Naive B cell (primary cell): ENCODE measurements around the gene MOB3B. TPM values are rescaled to one million over a fixed set of nuclear protein-coding genes. Genes with fewer than 3 reads are reported as not detected.

Experiments
- ATAC-seq, 2 donors: fragments of 150-1000 bp; cut with Tn5 transposase; 2 replicates each; pipeline ENCODE4 v1.10.0; 2021; ENCODE audit warnings: low read depth in 2 of 2, mild to moderate bottlenecking in 2 of 2, moderate library complexity in 2 of 2
- DNase-seq: peaks from one replicate; pipeline ENCODE4 v3.0.0; 2022
- H3K27ac Mint-ChIP-seq, 6 donors: one replicate each; pipeline ENCODE4 v1.8.0; 2020 to 2022; ENCODE audit warnings: mild to moderate bottlenecking in 6 of 6, mixed read lengths in 6 of 6, moderate library complexity in 5 of 6, inconsistent platforms in 2 of 6
- H3K27me3 Mint-ChIP-seq, 3 donors: one replicate each; pipeline ENCODE4 v1.8.0; 2021 to 2022; ENCODE audit warnings: mixed read lengths in 3 of 3, mild to moderate bottlenecking in 1 of 3
- H3K36me3 Mint-ChIP-seq, 2 donors: one replicate each; pipeline ENCODE4 v1.8.0; 2020 to 2022; ENCODE audit warnings: mixed read lengths in 2 of 2, inconsistent platforms in 1 of 2, mild to moderate bottlenecking in 1 of 2
- H3K4me1 Mint-ChIP-seq, 3 donors: one replicate each; pipeline ENCODE4 v1.8.0; 2020 to 2022; ENCODE audit warnings: mixed read lengths in 3 of 3, inconsistent platforms in 1 of 3, mild to moderate bottlenecking in 1 of 3, moderate library complexity in 1 of 3
- H3K4me3 Mint-ChIP-seq, 8 donors: one replicate each; pipeline ENCODE4 v1.8.0; 2020 to 2022; ENCODE audit warnings: mild to moderate bottlenecking in 8 of 8, mixed read lengths in 8 of 8, moderate library complexity in 8 of 8, inconsistent platforms in 2 of 8
- H3K9me3 Mint-ChIP-seq, 7 donors: one replicate each; pipeline ENCODE4 v1.8.0; 2020 to 2022; ENCODE audit warnings: mixed read lengths in 7 of 7, mild to moderate bottlenecking in 5 of 7, inconsistent platforms in 2 of 7, moderate library complexity in 1 of 7
- polyA plus RNA-seq, 6 donors: library from polyadenylated mRNA; unstranded; fragments of 300-500 nt; fragmentation: Illumina TruSeq; gene quantifications; one replicate each; pipeline ENCODE4 v1.2.3, GENCODE V29; 2021; ENCODE audit warnings: low read depth in 6 of 6

The MOB3B gene
- polyA plus RNA-seq, 6 donors from 2014 or later = 9.5 to 19.8 (median 15.7) TPM

GRCh38 chr9:27561685-27562084 is 32.1 kb upstream of the MOB3B start:
- Mint-ChIP-seq H3K36me3 (peaks cover 4 to 7% of the 10 kb centered on the region in 2 donors), H3K9me3 (no peaks in the 10 kb centered on the region), H3K27me3 (no peaks in the 10 kb centered on the region), H3K27ac (peak overlapping the region in 2 of 6 donors; percentile 11 to 13), H3K4me3 (no peak overlapping the region), H3K4me1 (peaks cover 12 to 30% (median 15%) of the 10 kb centered on the region in 3 donors)
- ATAC-seq (peak in 1 of 2 donors; percentile 30), DNase-seq (no peak)

GRCh38 chr9:27560457-27560856 is 30.8 kb upstream of the MOB3B start:
- Mint-ChIP-seq H3K4me3 (no peak overlapping the region), H3K27me3 (no peaks in the 10 kb centered on the region), H3K36me3 (peaks cover 4 to 7% of the 10 kb centered on the region in 2 donors), H3K4me1 (peaks cover 12 to 27% (median 15%) of the 10 kb centered on the region in 3 donors), H3K27ac (no peak overlapping the region), H3K9me3 (no peaks in the 10 kb centered on the region)
- ATAC-seq (no peak), DNase-seq (no peak)

GRCh38 chr9:27558307-27558706 is 28.7 kb upstream of the MOB3B start:
- Mint-ChIP-seq H3K9me3 (no peaks in the 10 kb centered on the region), H3K27me3 (no peaks in the 10 kb centered on the region), H3K4me1 (peaks cover 4 to 8% (median 6%) of the 10 kb centered on the region in 3 donors), H3K4me3 (no peak overlapping the region), H3K36me3 (peaks cover 15 to 17% of the 10 kb centered on the region in 2 donors), H3K27ac (no peak overlapping the region)
- DNase-seq (no peak), ATAC-seq (no peak)

- no peak for DNase-seq
- no peak overlapping the region for H3K27ac Mint-ChIP-seq
- peaks cover 14 to 24% of the 10 kb centered on the region in 2 donors for H3K36me3 Mint-ChIP-seq
- H3K9me3 Mint-ChIP-seq = no peaks in the 10 kb centered on the region
- no peak overlapping the region for H3K4me3 Mint-ChIP-seq
- ATAC-seq = no peak
- H3K4me1 Mint-ChIP-seq = peaks cover under 1 to 2% (median 1%) of the 10 kb centered on the region in 3 donors
- no peaks in the 10 kb centered on the region for H3K27me3 Mint-ChIP-seq
Observed at GRCh38 chr9:27556470-27556869, 26.9 kb upstream of the MOB3B start.

GRCh38 chr9:27554712-27555111 is 25.1 kb upstream of the MOB3B start:
- Mint-ChIP-seq H3K9me3 (no peaks in the 10 kb centered on the region), H3K27me3 (no peaks in the 10 kb centered on the region), H3K4me3 (no peak overlapping the region), H3K4me1 (no peaks in the 10 kb centered on the region), H3K27ac (no peak overlapping the region), H3K36me3 (peaks cover 12 to 22% of the 10 kb centered on the region in 2 donors)
- ATAC-seq (no peak), DNase-seq (no peak)

- ATAC-seq = no peak
- Mint-ChIP-seq H3K27ac (no peak overlapping the region), H3K4me1 (no peaks in the 10 kb centered on the region), H3K9me3 (no peaks in the 10 kb centered on the region), H3K36me3 (peaks cover 16 to 24% of the 10 kb centered on the region in 2 donors), H3K27me3 (no peaks in the 10 kb centered on the region), H3K4me3 (no peak overlapping the region)
- DNase-seq = no peak
Observed at GRCh38 chr9:27549196-27549755, 19.7 kb upstream of the MOB3B start.

GRCh38 chr9:27548055-27548741 is 18.6 kb upstream of the MOB3B start:
- peak; percentile 33 for DNase-seq
- Mint-ChIP-seq H3K4me3 (no peak overlapping the region), H3K9me3 (no peaks in the 10 kb centered on the region), H3K27ac (no peak overlapping the region), H3K4me1 (no peaks in the 10 kb centered on the region), H3K27me3 (no peaks in the 10 kb centered on the region), H3K36me3 (peaks cover 9 to 17% of the 10 kb centered on the region in 2 donors)
- peak; percentile 34 to 62 for ATAC-seq

GRCh38 chr9:27545471-27545870 is 15.9 kb upstream of the MOB3B start:
- H3K27me3 Mint-ChIP-seq = no peaks in the 10 kb centered on the region
- no peak for DNase-seq
- peaks cover 17 to 19% of the 10 kb centered on the region in 2 donors for H3K36me3 Mint-ChIP-seq

GRCh38 chr9:27542508-27542907 is 12.9 kb upstream of the MOB3B start:
- H3K4me3 Mint-ChIP-seq = no peak overlapping the region
- ATAC-seq = no peak

More at GRCh38 chr9:27545471-27545870, 15.9 kb upstream of the MOB3B start:
- H3K4me1 Mint-ChIP-seq = no peaks in the 10 kb centered on the region
- H3K27ac Mint-ChIP-seq = no peak overlapping the region
- no peak overlapping the region for H3K4me3 Mint-ChIP-seq
- no peak for ATAC-seq
- H3K9me3 Mint-ChIP-seq = no peaks in the 10 kb centered on the region

GRCh38 chr9:27541740-27542139 is 12.1 kb upstream of the MOB3B start:
- Mint-ChIP-seq H3K27me3 (no peaks in the 10 kb centered on the region), H3K36me3 (peaks cover 17 to 19% of the 10 kb centered on the region in 2 donors), H3K27ac (no peak overlapping the region), H3K4me3 (no peak overlapping the region), H3K4me1 (no peaks in the 10 kb centered on the region), H3K9me3 (no peaks in the 10 kb centered on the region)
- ATAC-seq (no peak), DNase-seq (no peak)

More at GRCh38 chr9:27542508-27542907, 12.9 kb upstream of the MOB3B start:
- H3K27ac Mint-ChIP-seq = no peak overlapping the region
- H3K27me3 Mint-ChIP-seq = no peaks in the 10 kb centered on the region
- no peaks in the 10 kb centered on the region for H3K4me1 Mint-ChIP-seq
- no peak for DNase-seq
- no peaks in the 10 kb centered on the region for H3K9me3 Mint-ChIP-seq
- H3K36me3 Mint-ChIP-seq = peaks cover 17 to 19% of the 10 kb centered on the region in 2 donors

- Mint-ChIP-seq H3K4me1 (no peaks in the 10 kb centered on the region), H3K4me3 (no peak overlapping the region), H3K9me3 (no peaks in the 10 kb centered on the region), H3K27ac (no peak overlapping the region), H3K27me3 (no peaks in the 10 kb centered on the region), H3K36me3 (peaks cover 17 to 19% of the 10 kb centered on the region in 2 donors)
- ATAC-seq (no peak), DNase-seq (no peak)
Observed at GRCh38 chr9:27540502-27540901, 10.9 kb upstream of the MOB3B start.

- Mint-ChIP-seq H3K27me3 (no peaks in the 10 kb centered on the region), H3K27ac (peak overlapping the region in 2 of 6 donors; percentile 39 to 52)
Observed at GRCh38 chr9:27539479-27540441, 10.1 kb upstream of the MOB3B start.

GRCh38 chr9:27538647-27539046 is 9.0 kb upstream of the MOB3B start:
- Mint-ChIP-seq H3K4me1 (peaks cover 11 to 12% (median 11%) of the 10 kb centered on the region in 3 donors), H3K36me3 (peaks cover 9 to 10% of the 10 kb centered on the region in 2 donors), H3K4me3 (no peak overlapping the region), H3K9me3 (no peaks in the 10 kb centered on the region), H3K27ac (peak overlapping the region in 1 of 6 donors; percentile 17), H3K27me3 (no peaks in the 10 kb centered on the region)
- ATAC-seq = no peak
- DNase-seq = no peak

More at GRCh38 chr9:27539479-27540441, 10.1 kb upstream of the MOB3B start:
- ATAC-seq = no peak
- Mint-ChIP-seq H3K4me1 (peaks cover under 1 to 3% (median 3%) of the 10 kb centered on the region in 3 donors), H3K4me3 (peak overlapping the region in 1 of 8 donors; percentile 13), H3K9me3 (no peaks in the 10 kb centered on the region), H3K36me3 (peaks cover 17% of the 10 kb centered on the region in 2 donors)
- DNase-seq = no peak
